GM18951 (cell line): ENCODE results near the gene CHTF8.

Experiments
- POLR2A ChIP-seq: IDR thresholded peaks from 4 replicates; pipeline ENCODE4 v1.6.1; 2011; ENCODE audit warnings: mild to moderate bottlenecking; ENCODE audit not compliant: insufficient read length, insufficient read depth; ENCODE audit errors: extremely low read depth
- in situ Hi-C: fragments of 300-500 bp; cut with MboI; formaldehyde crosslinking; loops from one replicate; pipeline ENCODE4 v1.12.0; 2022; ENCODE audit warnings: low sequenced_read_pairs, mixed read lengths, inconsistent platforms; ENCODE audit not compliant: unreplicated experiment

Gene CHTF8

GRCh38 chr16:69115361-69115760 is 17.0 kb downstream of the CHTF8 start:
- TF ChIP-seq POLR2A = no peak
- in situ Hi-C loops = loop anchor here (25.0 kb wide), 2 partner anchors 203 to 278 kb away; partner anchors contain the start of gene TANGO6

- no peak for TF ChIP-seq POLR2A
- in situ Hi-C loops = loop anchor here (25.0 kb wide), 2 partner anchors 203 to 278 kb away; partner anchors contain the start of gene TANGO6
These were observed 17.4 kb downstream of the CHTF8 start for GRCh38 chr16:69114976-69115355.

- in situ Hi-C loops = loop anchor here (25.0 kb wide), 2 partner anchors 202 to 277 kb away; partner anchors contain the start of gene TANGO6
- no peak for TF ChIP-seq POLR2A
These were observed 17.9 kb downstream of the CHTF8 start for GRCh38 chr16:69114346-69114975.

GRCh38 chr16:69113216-69113615 is 19.2 kb downstream of the CHTF8 start:
- no peak for TF ChIP-seq POLR2A
- in situ Hi-C loops = loop anchor here (25.0 kb wide), 2 partner anchors 201 to 276 kb away; partner anchors contain the start of gene TANGO6

- in situ Hi-C loops = loop anchor here (25.0 kb wide), 2 partner anchors 200 to 275 kb away; partner anchors contain the start of gene TANGO6
These were observed 19.9 kb downstream of the CHTF8 start for GRCh38 chr16:69112285-69113129.

GRCh38 chr16:69111876-69112230 is 20.5 kb downstream of the CHTF8 start:
- in situ Hi-C loops = loop anchor here (25.0 kb wide), 2 partner anchors 200 to 275 kb away; partner anchors contain the start of gene TANGO6
- TF ChIP-seq POLR2A = no peak

More at GRCh38 chr16:69112285-69113129, 19.9 kb downstream of the CHTF8 start:
- no peak for TF ChIP-seq POLR2A

GRCh38 chr16:69111216-69111875 is 21.0 kb downstream of the CHTF8 start:
- in situ Hi-C loops = loop anchor here (25.0 kb wide), 2 partner anchors 199 to 274 kb away; partner anchors contain the start of gene TANGO6
- no peak for TF ChIP-seq POLR2A

GRCh38 chr16:69110406-69110805 is 22.0 kb downstream of the CHTF8 start:
- in situ Hi-C loops = loop anchor here (25.0 kb wide), 2 partner anchors 198 to 273 kb away; partner anchors contain the start of gene TANGO6
- no peak for TF ChIP-seq POLR2A

- no peak for TF ChIP-seq POLR2A
- in situ Hi-C loops = loop anchor here (25.0 kb wide), 2 partner anchors 197 to 272 kb away; partner anchors contain the start of gene TANGO6
These were observed 22.7 kb downstream of the CHTF8 start for GRCh38 chr16:69109486-69110270.

GRCh38 chr16:69108905-69109252 is 23.5 kb downstream of the CHTF8 start:
- in situ Hi-C loops = loop anchor here (25.0 kb wide), 2 partner anchors 197 to 272 kb away; partner anchors contain the start of gene TANGO6
- no peak for TF ChIP-seq POLR2A

GRCh38 chr16:69108064-69108904 is 24.1 kb downstream of the CHTF8 start:
- no peak for TF ChIP-seq POLR2A
- in situ Hi-C loops = loop anchor here (25.0 kb wide), 2 partner anchors 196 to 271 kb away; partner anchors contain the start of gene TANGO6
